ENCODE measurements around the gene PCARE.

The PCARE gene

DNA sequence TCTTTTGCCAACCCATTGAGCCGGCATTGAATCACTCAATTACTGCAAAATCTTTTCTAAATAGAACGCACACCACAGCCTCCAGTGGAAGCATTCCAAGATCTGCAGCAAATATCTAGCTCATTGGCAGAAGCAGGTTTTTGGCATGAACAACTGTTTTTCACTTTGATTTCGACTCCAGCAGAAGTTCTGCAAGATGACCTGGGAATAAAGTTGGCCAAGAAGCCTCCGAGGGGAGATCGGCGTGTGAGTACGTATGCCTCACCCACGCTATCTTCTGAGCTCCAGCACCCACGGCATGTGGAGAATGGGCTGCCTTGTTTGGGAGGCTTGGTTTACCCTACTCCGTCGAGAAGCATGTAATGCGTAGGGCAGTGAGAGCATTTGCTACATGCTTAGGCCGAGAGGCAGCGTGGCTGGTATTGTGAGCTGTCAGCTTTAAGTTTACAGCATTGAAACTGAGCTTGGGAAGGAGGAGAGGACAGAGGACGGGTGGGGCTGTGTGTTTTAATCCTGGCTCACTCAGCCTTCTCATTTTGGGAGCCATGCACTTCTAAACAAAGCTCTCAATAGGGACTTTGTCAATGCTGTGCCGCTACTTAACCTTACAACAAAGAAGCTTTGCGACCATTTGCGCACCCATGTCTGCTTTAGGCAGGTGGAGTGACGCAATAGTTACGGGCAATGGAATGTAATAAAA, 10.5 kb downstream of the PCARE start:
- H3K27me3 Mint-ChIP-seq = no peaks in the 10 kb centered on the region
- intact Hi-C loops (cut with micrococcal nuclease) = no loop called here
- no peak overlapping the region for H3K27ac Mint-ChIP-seq
- H3K9me3 Mint-ChIP-seq = no peaks in the 10 kb centered on the region
- H3K36me3 Mint-ChIP-seq (ENCODE audit: low read depth) = no peaks in the 10 kb centered on the region
- H3K4me3 Mint-ChIP-seq = no peak overlapping the region
- peaks cover 20% of the 10 kb centered on the region for H3K4me1 Mint-ChIP-seq (ENCODE audit: low read depth)

DNA sequence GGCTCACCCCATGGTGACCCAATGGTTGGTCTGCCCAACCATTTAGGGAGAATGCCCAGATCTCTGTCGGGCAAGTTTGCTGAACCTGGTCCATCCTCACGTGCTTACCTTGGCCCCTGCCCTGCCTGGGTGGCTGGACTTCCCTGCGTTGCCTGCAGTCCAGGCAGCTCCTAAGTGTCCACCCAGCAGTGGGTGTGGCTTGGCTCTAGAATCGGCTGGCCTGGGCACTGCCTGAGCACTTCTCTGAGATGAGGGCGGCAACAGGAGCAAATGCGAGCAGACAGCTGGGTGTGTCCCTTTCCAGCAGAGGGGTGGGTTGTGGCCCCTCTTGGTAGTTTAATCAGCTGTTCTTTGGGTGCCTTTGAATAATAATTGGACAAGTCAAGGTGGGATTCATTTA, 11.3 kb downstream of the PCARE start:
- Mint-ChIP-seq H3K27ac (no peak overlapping the region), H3K4me3 (no peak overlapping the region), H3K36me3 (ENCODE audit: low read depth) (no peaks in the 10 kb centered on the region), H3K4me1 (ENCODE audit: low read depth) (peaks cover 20% of the 10 kb centered on the region), H3K9me3 (no peaks in the 10 kb centered on the region), H3K27me3 (no peaks in the 10 kb centered on the region)
- intact Hi-C loops (cut with micrococcal nuclease) = no loop called here

DNA sequence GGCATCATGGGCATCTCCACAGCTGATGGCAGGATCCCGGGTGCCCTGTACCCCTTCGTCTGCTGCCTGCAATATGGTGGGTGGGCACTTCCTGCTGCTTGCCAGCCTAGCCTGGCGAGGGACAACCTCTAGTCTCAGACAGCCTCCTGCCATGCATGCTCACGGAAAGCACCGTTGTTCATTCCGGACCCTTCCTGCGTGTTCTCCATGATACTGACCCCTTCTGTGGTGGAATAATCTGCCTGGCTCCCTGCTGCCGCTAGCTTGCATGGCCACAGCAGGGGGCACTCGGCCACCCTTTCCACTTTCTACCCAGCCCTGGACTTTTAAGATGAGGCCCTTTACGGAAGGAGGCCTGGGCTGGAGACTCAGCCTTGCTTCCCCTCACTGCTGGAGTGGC, 12.0 kb downstream of the PCARE start:
- Mint-ChIP-seq H3K27ac (no peak overlapping the region), H3K9me3 (no peaks in the 10 kb centered on the region), H3K4me1 (ENCODE audit: low read depth) (peaks cover 20% of the 10 kb centered on the region), H3K4me3 (no peak overlapping the region), H3K27me3 (no peaks in the 10 kb centered on the region), H3K36me3 (ENCODE audit: low read depth) (no peaks in the 10 kb centered on the region)
- intact Hi-C loops (cut with micrococcal nuclease) = no loop called here

GRCh38 chr2:29061616-29062015, 12.7 kb downstream of the PCARE start:
- intact Hi-C loops (cut with micrococcal nuclease) = no loop called here
- Mint-ChIP-seq H3K27me3 (no peaks in the 10 kb centered on the region), H3K4me3 (no peak overlapping the region), H3K9me3 (no peaks in the 10 kb centered on the region), H3K4me1 (ENCODE audit: low read depth) (peaks cover 12% of the 10 kb centered on the region), H3K36me3 (ENCODE audit: low read depth) (no peaks in the 10 kb centered on the region), H3K27ac (no peak overlapping the region)

DNA sequence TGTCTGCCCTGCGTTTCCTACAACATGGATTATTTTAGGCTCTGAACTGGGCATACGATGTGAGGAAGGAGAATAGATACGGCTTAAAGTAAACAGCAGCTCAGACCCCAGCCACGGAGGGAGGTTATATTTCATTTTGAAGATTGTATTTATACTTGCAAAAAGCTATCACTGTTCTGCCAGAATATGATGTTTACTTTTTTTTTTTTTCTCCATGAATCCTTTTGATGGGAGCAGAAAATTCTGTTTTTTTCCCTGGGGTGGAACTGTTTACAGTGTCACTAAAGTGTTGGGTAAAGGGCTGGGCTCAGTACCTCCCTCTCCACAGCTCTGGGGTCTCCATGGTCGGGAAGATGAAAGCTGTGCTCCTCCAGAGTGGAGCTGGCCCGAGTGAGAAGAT, 13.1 kb downstream of the PCARE start:
- Mint-ChIP-seq H3K4me3 (no peak overlapping the region), H3K9me3 (no peaks in the 10 kb centered on the region), H3K4me1 (ENCODE audit: low read depth) (peaks cover 8% of the 10 kb centered on the region), H3K36me3 (ENCODE audit: low read depth) (no peaks in the 10 kb centered on the region), H3K27ac (no peak overlapping the region), H3K27me3 (no peaks in the 10 kb centered on the region)
- intact Hi-C loops (cut with micrococcal nuclease) = no loop called here

GRCh38 chr2:29060441-29060840, 13.9 kb downstream of the PCARE start:
- Mint-ChIP-seq H3K27ac (no peak overlapping the region), H3K4me1 (ENCODE audit: low read depth) (peaks cover 7% of the 10 kb centered on the region), H3K4me3 (no peak overlapping the region), H3K27me3 (no peaks in the 10 kb centered on the region), H3K9me3 (no peaks in the 10 kb centered on the region), H3K36me3 (ENCODE audit: low read depth) (no peaks in the 10 kb centered on the region)
- intact Hi-C loops (cut with micrococcal nuclease) = no loop called here

DNA sequence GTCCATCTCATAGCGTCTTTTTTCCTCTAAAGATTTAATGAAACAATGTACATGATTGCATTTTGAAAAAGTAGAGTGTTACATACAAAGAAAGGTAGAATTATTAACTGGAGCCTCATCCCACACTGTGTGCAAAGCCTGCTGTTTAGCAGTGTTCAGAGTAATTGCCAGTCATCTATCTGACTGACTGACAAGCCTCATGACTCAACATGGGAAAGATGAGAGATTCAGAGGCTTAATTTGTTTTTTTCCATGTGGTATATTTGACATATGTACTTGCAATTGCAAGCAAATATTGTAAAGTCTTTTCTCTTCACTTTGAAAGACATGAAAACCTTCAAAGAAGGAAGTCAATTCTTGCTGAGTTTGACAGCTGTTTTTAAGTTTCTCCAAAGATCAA, 14.7 kb downstream of the PCARE start:
- H3K27me3 Mint-ChIP-seq = no peaks in the 10 kb centered on the region
- intact Hi-C loops (cut with micrococcal nuclease) = no loop called here
- H3K36me3 Mint-ChIP-seq (ENCODE audit: low read depth) = no peaks in the 10 kb centered on the region
- no peak overlapping the region for H3K4me3 Mint-ChIP-seq
- peaks cover 13% of the 10 kb centered on the region for H3K4me1 Mint-ChIP-seq (ENCODE audit: low read depth)
- H3K27ac Mint-ChIP-seq = no peak overlapping the region
- H3K9me3 Mint-ChIP-seq = no peaks in the 10 kb centered on the region

DNA sequence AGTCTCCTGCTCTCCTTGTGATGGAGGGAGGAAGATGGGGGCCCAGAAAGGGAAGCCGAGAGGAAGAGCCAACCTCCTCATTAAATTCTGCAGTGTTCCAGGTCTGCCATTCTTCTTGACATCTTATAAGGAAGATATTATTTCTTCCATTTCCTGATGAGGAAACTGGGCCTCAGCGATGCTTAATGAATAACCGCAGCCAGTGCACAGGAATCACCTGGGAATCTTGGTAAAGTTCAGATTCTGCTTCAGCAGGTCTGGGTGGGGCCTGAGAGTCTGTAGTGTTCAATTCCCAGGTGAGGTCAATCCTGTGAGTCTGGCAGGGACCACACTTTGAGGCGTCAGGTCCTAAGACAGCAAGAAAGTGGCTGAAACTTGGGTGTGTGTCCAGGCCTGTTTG, 17.3 kb downstream of the PCARE start:
- Mint-ChIP-seq H3K36me3 (ENCODE audit: low read depth) (no peaks in the 10 kb centered on the region), H3K4me3 (no peak overlapping the region)
- intact Hi-C loops (cut with micrococcal nuclease) = no loop called here

GRCh38 chr2:29056452-29056851, 17.9 kb downstream of the PCARE start:
- Mint-ChIP-seq H3K4me1 (ENCODE audit: low read depth) (peaks cover 8% of the 10 kb centered on the region), H3K27me3 (no peaks in the 10 kb centered on the region), H3K4me3 (no peak overlapping the region), H3K27ac (no peak overlapping the region), H3K36me3 (ENCODE audit: low read depth) (no peaks in the 10 kb centered on the region), H3K9me3 (no peaks in the 10 kb centered on the region)
- intact Hi-C loops (cut with micrococcal nuclease) = no loop called here

More for the DNA sequence above, 17.3 kb downstream of the PCARE start:
- no peaks in the 10 kb centered on the region for H3K27me3 Mint-ChIP-seq
- H3K4me1 Mint-ChIP-seq (ENCODE audit: low read depth) = peaks cover 13% of the 10 kb centered on the region
- no peak overlapping the region for H3K27ac Mint-ChIP-seq
- H3K9me3 Mint-ChIP-seq = no peaks in the 10 kb centered on the region

- Mint-ChIP-seq H3K27ac (no peak overlapping the region), H3K9me3 (no peaks in the 10 kb centered on the region), H3K4me3 (no peak overlapping the region), H3K36me3 (ENCODE audit: low read depth) (no peaks in the 10 kb centered on the region), H3K27me3 (no peaks in the 10 kb centered on the region), H3K4me1 (ENCODE audit: low read depth) (peaks cover 5% of the 10 kb centered on the region)
- intact Hi-C loops (cut with micrococcal nuclease) = no loop called here
Measured at GRCh38 chr2:29055601-29056000, 18.7 kb downstream of the PCARE start.

DNA sequence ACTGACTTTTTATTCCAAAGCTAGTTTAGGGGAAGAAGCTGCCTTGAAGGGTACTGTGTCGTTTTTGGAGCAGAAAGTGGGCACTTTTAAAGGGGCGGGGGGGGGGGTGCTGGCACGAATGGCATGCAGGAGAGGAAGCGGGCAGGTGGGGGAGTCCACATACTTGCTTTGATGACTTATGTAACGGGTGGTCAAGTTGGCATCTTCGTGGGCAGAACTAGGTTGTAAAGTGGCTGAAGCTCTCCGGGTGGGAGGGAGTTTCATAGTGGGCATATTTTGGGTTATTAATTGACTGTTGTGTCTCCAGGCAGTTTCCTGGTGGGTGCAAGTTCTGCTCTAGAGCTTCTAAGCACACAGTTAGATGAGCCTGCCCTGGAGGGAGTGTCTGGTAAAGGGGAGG, 19.9 kb downstream of the PCARE start:
- Mint-ChIP-seq H3K27ac (no peak overlapping the region), H3K4me3 (no peak overlapping the region), H3K9me3 (no peaks in the 10 kb centered on the region), H3K27me3 (no peaks in the 10 kb centered on the region), H3K36me3 (ENCODE audit: low read depth) (no peaks in the 10 kb centered on the region), H3K4me1 (ENCODE audit: low read depth) (peaks cover 5% of the 10 kb centered on the region)
- intact Hi-C loops (cut with micrococcal nuclease) = no loop called here

DNA sequence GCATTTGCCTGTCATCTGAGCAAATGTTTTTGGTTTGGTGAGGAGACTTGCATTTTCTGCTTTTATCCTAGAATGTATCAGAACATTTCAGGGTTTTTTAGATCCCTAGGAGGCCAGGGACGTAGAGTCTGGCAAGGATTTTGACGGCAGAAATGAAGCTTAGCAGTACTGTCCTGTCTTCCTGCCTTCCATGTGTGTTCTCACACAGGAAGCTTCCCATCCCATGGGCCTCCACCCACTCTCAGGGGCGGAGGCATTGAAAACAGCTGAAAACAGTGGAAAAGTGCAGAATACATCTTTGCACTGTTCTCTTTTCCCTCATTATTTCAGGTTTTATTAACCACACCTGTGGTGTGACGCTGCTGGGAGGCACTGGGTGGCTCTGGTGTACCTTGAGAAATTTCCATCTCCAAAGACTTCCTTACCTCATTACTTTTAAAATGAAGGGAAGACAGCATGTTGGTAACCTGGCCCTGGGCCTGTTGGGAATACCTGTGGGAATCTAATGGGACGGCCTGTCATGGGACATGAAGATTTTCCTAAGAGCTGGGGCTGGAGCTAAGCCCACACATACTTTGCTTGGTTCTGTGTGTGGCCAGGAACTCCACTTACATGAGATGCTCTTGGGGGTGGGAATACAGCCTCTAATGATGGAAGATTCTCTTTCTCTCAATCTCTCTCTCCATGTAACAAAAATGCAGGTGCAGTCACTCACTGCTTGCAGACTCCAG, 20.5 kb downstream of the PCARE start:
- Mint-ChIP-seq H3K36me3 (ENCODE audit: low read depth) (no peaks in the 10 kb centered on the region), H3K4me1 (ENCODE audit: low read depth) (peaks cover 5% of the 10 kb centered on the region), H3K27ac (no peak overlapping the region), H3K4me3 (no peak overlapping the region), H3K27me3 (no peaks in the 10 kb centered on the region), H3K9me3 (no peaks in the 10 kb centered on the region)
- intact Hi-C loops (cut with micrococcal nuclease) = no loop called here

DNA sequence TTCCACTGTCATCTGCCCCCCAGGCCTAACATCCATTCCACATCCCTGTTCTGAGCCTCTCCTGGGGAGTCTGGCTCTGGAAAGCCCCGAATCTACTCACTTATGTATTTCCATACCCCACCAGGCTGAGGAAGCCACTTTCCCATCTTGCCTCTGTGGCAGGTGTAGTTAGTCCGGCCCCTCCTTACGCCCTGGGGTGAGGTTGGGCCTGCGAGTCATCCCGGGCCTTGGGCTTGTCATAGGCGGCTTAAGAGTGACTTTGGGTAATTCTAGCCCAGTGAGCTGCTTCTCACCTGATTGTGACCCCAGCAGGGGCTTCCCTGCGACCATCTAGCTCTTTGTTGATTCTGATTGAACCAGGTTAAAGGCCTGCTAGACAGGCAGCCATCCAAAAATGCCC, 21.1 kb downstream of the PCARE start:
- Mint-ChIP-seq H3K36me3 (ENCODE audit: low read depth) (no peaks in the 10 kb centered on the region), H3K27ac (peak overlapping the region; percentile 46), H3K9me3 (no peaks in the 10 kb centered on the region), H3K4me1 (ENCODE audit: low read depth) (peaks cover 5% of the 10 kb centered on the region), H3K27me3 (no peaks in the 10 kb centered on the region), H3K4me3 (no peak overlapping the region)
- intact Hi-C loops (cut with micrococcal nuclease) = no loop called here

DNA sequence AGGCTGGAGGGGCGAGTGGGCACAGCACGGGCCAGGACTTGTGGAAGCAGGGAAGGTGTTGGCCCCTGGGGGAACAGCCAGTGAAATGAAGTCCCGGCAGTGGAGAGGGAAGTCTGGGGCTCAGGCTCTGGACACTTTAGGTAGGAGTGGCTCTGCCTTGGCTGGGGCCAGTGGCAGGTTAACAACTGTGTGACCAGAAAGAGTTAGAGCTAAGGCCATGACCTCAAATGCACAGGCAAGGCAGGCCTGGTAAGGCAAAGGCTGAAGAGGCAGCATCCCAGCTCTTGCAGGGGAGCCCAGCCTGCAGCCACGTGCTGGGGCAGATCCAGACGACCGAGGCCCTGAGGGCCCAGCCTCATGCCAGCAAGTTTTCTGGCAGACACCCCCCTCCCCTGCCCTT, 21.5 kb downstream of the PCARE start:
- peak overlapping the region; percentile 46 for H3K27ac Mint-ChIP-seq
- H3K4me1 Mint-ChIP-seq (ENCODE audit: low read depth) = peaks cover 5% of the 10 kb centered on the region
- no peak overlapping the region for H3K4me3 Mint-ChIP-seq
- H3K9me3 Mint-ChIP-seq = no peaks in the 10 kb centered on the region
- no peaks in the 10 kb centered on the region for H3K27me3 Mint-ChIP-seq
- intact Hi-C loops (cut with micrococcal nuclease) = no loop called here
- no peaks in the 10 kb centered on the region for H3K36me3 Mint-ChIP-seq (ENCODE audit: low read depth)

DNA sequence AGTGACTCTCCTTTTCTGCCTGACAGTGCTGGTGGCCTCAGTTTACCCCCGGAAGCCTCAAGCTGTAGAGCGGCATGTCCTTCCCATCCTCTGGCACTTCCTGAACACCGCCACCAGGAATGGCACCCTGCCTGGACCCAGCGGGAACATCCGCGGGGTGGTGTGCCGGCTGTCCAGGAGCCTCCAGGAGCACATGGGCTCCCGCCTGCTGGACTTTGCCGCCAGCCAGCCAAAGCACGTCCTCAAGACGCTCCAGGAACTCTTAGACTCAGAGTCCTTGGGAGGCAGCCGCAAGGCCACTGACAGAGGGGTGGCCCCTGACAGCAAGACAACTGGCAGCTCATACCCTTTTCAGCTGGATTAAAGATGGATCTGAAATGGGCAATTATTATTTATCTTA, 22.6 kb downstream of the PCARE start:
- Mint-ChIP-seq H3K4me3 (no peak overlapping the region), H3K4me1 (ENCODE audit: low read depth) (peaks cover 5% of the 10 kb centered on the region), H3K36me3 (ENCODE audit: low read depth) (no peaks in the 10 kb centered on the region), H3K9me3 (no peaks in the 10 kb centered on the region), H3K27ac (no peak overlapping the region), H3K27me3 (no peaks in the 10 kb centered on the region)
- intact Hi-C loops (cut with micrococcal nuclease) = no loop called here

All from dendritic cell treated with granulocyte-macrophage colony-stimulating factor and Interleukin-4, amounts not matched to agents 40 ng/mL and 50 ng/mL, for 4 days (primary cell).